Neural progenitor cell (in vitro differentiated cells): ENCODE data around the gene PRSS16.

ENCODE experiments used
- CTCF ChIP-seq: fragments of 200-600 bp; sonication (generic); IDR thresholded peaks from 2 replicates; pipeline ENCODE4 v1.5.1; 2017; ENCODE audit warnings: antibody characterized with exemption, mild to moderate bottlenecking
- EZH2 ChIP-seq: fragments of 200-600 bp; sonication (generic); IDR thresholded peaks from 2 replicates; pipeline ENCODE4 v1.6.1; 2017; ENCODE audit warnings: antibody characterized with exemption, mild to moderate bottlenecking, moderate library complexity
- EZH2phosphoT487 ChIP-seq: fragments of 200-600 bp; sonication (generic); IDR thresholded peaks from 2 replicates; pipeline ENCODE4 v1.6.1; 2017; ENCODE audit warnings: antibody characterized with exemption

GRCh38 chr6:27205375-27206278 lies 41.9 kb upstream of the PRSS16 start:
- no peak for TF ChIP-seq CTCF
- TF ChIP-seq EZH2phosphoT487: no peak
- TF ChIP-seq EZH2: no peak
